Gastrocnemius medialis (tissue), 4 donors: ENCODE measurements around the gene FARS2.

Experiments used
- POLR2A ChIP-seq, 2 donors: fragments of 450-650 bp; IDR thresholded peaks; one replicate each; pipeline ENCODE4 v1.6.1; 2017; ENCODE audit warnings: antibody characterized with exemption in 2 of 2, mild to moderate bottlenecking in 2 of 2, moderate library complexity in 2 of 2
- TF ChIP-seq, protein P1 (sequence below), 5 experiments: fragments of 450-650 bp in 3 of 5; fragments of 200-600 bp in 2 of 5; sonication (generic) in 2 of 5; IDR thresholded peaks in 4 of 5; conservative IDR thresholded peaks in 1 of 5; 1 replicate in 4 of 5; 2 replicates in 1 of 5; pipeline ENCODE4 v1.5.1; 2016 to 2019; ENCODE audit warnings: antibody characterized with exemption in 5 of 5, mild to moderate bottlenecking in 3 of 5, moderate library complexity in 3 of 5

DNA sequence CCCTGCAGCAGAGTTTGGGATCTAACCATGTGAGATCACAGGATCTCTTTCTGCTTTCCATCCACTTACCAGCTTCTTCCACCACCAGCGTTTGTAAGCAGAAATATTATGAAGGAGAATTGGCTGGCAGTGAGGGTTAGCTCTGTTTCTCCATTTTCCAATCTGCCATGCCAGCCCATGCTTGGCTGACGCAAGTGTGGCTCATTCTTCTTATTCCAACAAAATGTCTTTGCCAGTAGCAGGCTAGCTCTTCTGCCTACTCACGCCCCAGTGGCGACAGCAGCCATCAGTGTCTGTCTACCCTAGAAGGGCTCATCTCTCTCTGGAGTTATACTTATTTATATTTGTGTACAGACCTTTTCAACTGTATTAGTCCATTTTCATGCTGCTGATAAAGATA is 286.2 kb downstream of the FARS2 start:
- TF ChIP-seq POLR2A (IDR thresholded peaks at IDR 0.05): no peak
- TF ChIP-seq, protein P1, sequence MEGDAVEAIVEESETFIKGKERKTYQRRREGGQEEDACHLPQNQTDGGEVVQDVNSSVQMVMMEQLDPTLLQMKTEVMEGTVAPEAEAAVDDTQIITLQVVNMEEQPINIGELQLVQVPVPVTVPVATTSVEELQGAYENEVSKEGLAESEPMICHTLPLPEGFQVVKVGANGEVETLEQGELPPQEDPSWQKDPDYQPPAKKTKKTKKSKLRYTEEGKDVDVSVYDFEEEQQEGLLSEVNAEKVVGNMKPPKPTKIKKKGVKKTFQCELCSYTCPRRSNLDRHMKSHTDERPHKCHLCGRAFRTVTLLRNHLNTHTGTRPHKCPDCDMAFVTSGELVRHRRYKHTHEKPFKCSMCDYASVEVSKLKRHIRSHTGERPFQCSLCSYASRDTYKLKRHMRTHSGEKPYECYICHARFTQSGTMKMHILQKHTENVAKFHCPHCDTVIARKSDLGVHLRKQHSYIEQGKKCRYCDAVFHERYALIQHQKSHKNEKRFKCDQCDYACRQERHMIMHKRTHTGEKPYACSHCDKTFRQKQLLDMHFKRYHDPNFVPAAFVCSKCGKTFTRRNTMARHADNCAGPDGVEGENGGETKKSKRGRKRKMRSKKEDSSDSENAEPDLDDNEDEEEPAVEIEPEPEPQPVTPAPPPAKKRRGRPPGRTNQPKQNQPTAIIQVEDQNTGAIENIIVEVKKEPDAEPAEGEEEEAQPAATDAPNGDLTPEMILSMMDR (IDR thresholded peaks at IDR 0.05 in 4 of 5, conservative IDR thresholded peaks at IDR 0.05 in 1 of 5): no peak
